ENCODE measurements around the gene SH2D4B.

- TF ChIP-seq POLR2A (IDR thresholded peaks at IDR 0.05; ENCODE audit: low read depth, low read length) = no peak
- no peak for TF ChIP-seq POLR2AphosphoS5 (IDR thresholded peaks at IDR 0.05; ENCODE audit: low read depth, low read length)
- TF ChIP-seq TAF1 (IDR thresholded peaks at IDR 0.05; ENCODE audit: borderline replicate concordance, low read depth, low read length) = no peak
Observed at GRCh38 chr10:80598084-80598798, 60.5 kb downstream of the SH2D4B start.
